IPS-18a (cell line): Measurements from ENCODE around the gene DOCK2.

Experiments used
- H3K27ac ChIP-seq: one replicate; pipeline ENCODE4 v1.5.1; 2013; ENCODE audit warnings: low read length
- H3K27me3 ChIP-seq: one replicate; pipeline ENCODE4 v1.6.1; 2013; ENCODE audit warnings: mild to moderate bottlenecking, low read length; ENCODE audit not compliant: control insufficient read depth, insufficient read depth
- H3K36me3 ChIP-seq: one replicate; pipeline ENCODE4 v1.6.1; 2013; ENCODE audit warnings: low read depth, low read length; ENCODE audit not compliant: control insufficient read depth
- H3K4me1 ChIP-seq: one replicate; pipeline ENCODE4 v1.6.1; 2013; ENCODE audit warnings: low read depth, low read length; ENCODE audit not compliant: control insufficient read depth
- H3K4me3 ChIP-seq: one replicate; pipeline ENCODE4 v1.5.1; 2013; ENCODE audit warnings: low read length
- H3K9ac ChIP-seq: one replicate; pipeline ENCODE4 v1.6.1; 2013; ENCODE audit warnings: mild to moderate bottlenecking, low read length, moderate library complexity
- H3K9me3 ChIP-seq: one replicate; pipeline ENCODE4 v1.6.1; 2013; ENCODE audit warnings: low read depth, low read length; ENCODE audit not compliant: control insufficient read depth

Gene DOCK2

DNA sequence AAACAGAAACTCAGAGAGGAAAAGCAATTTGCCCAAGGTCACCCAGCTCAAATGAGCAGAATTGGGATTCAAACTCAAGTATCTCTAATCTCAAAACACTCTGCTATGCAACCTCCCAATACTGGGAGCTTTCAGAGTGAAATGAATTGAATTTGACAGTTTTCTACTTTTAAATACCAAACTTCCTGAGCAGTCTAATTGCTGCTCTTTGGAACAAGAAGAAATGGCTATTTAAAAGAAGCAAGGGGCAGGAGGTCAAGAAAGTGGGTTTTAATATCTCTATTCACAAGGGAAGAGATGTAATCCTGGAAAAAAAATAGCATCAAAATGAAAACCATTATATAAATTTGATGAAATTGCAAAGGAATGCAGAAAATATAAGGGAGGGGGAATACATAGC, 200.6 kb downstream of the DOCK2 start:
- Histone ChIP-seq H3K27me3 (no peaks in the 10 kb centered on the region), H3K36me3 (no peaks in the 10 kb centered on the region), H3K27ac (no peak overlapping the region), H3K4me1 (no peaks in the 10 kb centered on the region), H3K9ac (no peak overlapping the region), H3K4me3 (no peak overlapping the region), H3K9me3 (no peaks in the 10 kb centered on the region)

DNA sequence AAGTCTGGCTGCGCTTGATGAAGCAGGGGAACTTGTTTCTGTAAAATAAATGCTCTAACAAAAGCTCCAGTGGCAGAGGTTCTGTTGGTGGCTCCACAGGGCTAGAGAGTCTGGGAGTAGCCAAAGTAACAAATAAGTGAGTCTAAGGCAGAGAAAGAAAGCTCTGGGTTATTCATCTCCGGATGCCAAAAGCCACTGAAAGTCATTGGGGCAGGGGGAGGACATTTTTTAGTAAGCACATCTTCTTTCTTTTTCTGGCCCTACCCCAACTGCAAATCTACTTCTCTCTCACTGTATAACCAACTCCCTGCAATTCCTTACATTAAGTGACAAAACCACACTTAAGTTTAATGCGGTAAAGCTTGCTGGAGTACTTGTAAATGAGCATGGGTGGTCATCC, 201.6 kb downstream of the DOCK2 start:
- Histone ChIP-seq H3K36me3 (no peaks in the 10 kb centered on the region), H3K4me3 (no peak overlapping the region)

DNA sequence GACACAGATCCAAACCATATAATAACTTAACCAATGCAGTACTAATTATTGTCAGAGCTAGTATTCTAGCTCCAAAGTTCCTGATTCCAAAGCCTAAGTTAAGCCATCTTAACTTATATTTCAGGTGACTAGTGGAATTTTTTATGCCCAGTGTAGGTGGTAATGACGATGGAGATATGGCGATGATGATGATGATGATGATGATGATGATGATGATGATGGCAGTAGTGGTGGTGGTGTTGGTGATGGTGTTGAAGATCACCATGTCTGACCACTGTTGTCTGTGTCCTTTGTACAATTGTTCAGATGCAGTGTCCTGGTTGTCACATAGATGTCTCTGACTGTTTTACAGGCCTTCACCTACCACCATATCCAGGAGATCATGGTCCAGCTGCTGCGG, 203.3 kb downstream of the DOCK2 start:
- no peaks in the 10 kb centered on the region for H3K36me3 ChIP-seq
- no peak overlapping the region for H3K27ac ChIP-seq
- no peaks in the 10 kb centered on the region for H3K4me1 ChIP-seq
- H3K9ac ChIP-seq, result no peak overlapping the region
- no peak overlapping the region for H3K4me3 ChIP-seq
- H3K27me3 ChIP-seq, result no peaks in the 10 kb centered on the region
- H3K9me3 ChIP-seq, result no peaks in the 10 kb centered on the region

More for the DNA sequence above, 201.6 kb downstream of the DOCK2 start:
- Histone ChIP-seq H3K9ac (no peak overlapping the region), H3K27ac (no peak overlapping the region), H3K9me3 (no peaks in the 10 kb centered on the region), H3K4me1 (no peaks in the 10 kb centered on the region), H3K27me3 (no peaks in the 10 kb centered on the region)

DNA sequence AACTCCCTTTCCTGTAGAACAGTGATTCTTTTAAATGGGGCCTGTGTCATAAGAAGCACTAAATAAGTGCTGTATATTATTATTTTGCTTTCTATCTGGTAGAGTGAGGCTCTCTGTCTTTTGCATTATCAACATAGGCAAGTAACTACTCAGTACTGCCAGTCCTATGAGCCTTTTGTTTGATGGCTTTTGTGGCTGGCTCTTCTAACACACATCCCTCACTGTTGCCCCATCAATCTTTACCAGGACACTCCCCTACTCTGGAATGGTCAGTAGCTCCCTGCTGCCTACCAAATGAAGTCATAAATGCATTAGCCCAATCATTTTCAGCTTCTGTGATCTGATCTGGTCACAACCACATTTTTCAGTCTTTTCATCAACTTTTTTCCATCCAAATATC, 205.6 kb downstream of the DOCK2 start:
- Histone ChIP-seq H3K36me3 (no peaks in the 10 kb centered on the region), H3K27ac (no peak overlapping the region), H3K27me3 (no peaks in the 10 kb centered on the region), H3K9me3 (no peaks in the 10 kb centered on the region), H3K4me3 (no peak overlapping the region), H3K4me1 (no peaks in the 10 kb centered on the region), H3K9ac (no peak overlapping the region)

DNA sequence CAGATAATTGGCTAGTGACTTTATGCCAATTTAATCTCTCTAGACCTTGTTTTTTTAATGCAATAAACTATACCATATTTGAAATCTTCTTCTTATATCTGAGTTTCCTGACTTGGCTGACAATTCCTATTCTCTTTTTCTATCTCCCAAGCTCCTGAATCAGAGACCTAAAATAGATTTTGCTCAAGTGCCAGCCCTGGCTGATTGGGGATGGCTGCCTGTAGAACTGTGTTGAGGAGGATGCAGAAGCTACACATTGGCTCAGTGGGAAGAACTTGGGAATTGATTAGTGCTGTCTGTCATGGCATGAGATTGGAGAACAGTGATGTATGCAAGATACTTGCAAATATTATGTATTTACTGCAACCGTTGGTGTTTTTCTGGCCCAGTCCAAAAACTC, 210.4 kb downstream of the DOCK2 start:
- Histone ChIP-seq H3K27me3 (no peaks in the 10 kb centered on the region), H3K4me1 (no peaks in the 10 kb centered on the region), H3K36me3 (no peaks in the 10 kb centered on the region), H3K9ac (no peak overlapping the region), H3K4me3 (no peak overlapping the region), H3K9me3 (peaks cover 3% of the 10 kb centered on the region), H3K27ac (no peak overlapping the region)

DNA sequence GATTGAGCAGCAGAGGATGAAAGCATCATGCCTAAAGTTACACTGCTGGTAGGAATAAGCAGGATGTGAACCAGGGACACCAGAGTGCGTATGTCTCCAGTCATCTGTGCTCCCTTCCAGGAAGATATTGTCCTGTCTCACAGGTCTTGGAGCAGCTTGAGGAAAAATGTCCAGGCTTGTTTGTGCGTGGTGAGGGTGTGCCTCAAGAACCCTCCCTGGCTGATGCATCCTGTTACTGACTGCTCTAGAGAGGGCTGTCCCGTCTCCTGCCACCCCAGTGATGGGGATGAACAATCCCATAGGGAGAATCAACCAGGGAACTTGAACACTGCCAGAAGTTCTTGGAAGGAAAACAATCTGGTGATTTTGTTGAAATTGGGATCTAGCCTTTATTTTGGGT, 211.2 kb downstream of the DOCK2 start:
- Histone ChIP-seq H3K36me3 (no peaks in the 10 kb centered on the region), H3K9ac (no peak overlapping the region), H3K27me3 (no peaks in the 10 kb centered on the region), H3K4me3 (no peak overlapping the region), H3K9me3 (peaks cover 3% of the 10 kb centered on the region), H3K4me1 (no peaks in the 10 kb centered on the region), H3K27ac (no peak overlapping the region)

DNA sequence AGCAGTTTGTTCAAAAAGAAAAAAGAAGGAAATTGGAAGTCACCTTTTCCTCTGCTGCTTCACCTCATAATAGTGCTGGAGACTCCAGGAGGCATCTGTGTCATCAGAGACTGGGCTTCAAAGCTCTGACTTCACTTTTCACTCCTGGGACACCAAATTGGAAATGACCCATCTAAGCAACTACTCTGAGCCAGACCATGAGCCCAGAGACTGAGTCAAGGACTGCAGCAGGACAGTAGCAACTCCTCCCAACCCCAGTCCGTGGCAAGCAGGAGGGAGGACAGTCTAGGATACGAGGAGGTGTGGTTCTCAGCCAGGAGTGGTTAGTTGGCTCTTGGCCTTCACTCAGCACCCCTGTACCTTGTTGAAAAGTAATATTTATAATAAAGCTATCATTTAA, 211.7 kb downstream of the DOCK2 start:
- Histone ChIP-seq H3K27ac (no peak overlapping the region), H3K36me3 (no peaks in the 10 kb centered on the region), H3K27me3 (no peaks in the 10 kb centered on the region), H3K9me3 (peaks cover 3% of the 10 kb centered on the region), H3K9ac (no peak overlapping the region), H3K4me1 (no peaks in the 10 kb centered on the region), H3K4me3 (no peak overlapping the region)

DNA sequence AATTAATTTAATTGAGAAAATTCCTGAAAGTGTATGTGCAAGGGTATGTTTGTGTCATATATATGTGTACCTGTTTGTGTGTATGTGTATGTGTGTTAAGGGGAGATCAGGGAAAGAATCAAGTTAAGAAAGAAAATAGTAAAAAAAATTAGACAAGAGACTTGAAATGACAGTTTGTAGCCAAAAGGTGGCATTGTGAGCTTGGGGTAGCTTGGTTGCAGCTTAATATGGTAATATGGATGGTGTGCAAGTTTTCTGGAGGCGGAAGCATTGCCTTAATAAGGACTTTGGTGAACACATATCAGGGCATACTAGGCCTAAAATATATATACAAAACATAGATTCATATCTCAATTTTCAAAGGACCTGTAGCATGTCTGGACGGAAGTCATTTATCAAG, 213.3 kb downstream of the DOCK2 start:
- H3K36me3 ChIP-seq, result no peaks in the 10 kb centered on the region

DNA sequence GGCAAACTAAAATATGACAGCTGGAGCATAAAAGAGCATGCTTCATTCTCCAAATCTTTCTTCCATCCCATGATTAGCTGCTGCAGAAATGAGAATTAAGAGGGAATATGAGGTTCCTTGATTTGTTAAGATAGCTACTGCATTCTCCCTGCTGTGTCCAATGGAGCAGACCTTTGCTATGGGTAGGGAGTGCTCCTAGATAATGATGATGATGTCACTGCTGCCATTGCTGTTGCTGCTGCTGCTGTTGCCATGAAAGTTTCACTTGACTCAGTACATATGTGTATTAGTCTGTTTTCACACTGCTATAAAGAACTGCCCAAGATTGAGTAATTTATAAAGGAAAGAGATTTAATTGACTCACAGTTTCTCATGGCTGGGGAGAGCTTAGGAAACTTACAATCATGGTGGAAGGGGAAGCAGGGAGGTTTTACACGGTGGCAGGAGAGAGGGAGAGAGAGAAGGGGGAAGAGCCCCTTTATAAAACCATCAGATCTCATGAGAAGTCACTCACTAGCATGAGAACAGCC, 214.3 kb downstream of the DOCK2 start:
- H3K9ac ChIP-seq, result no peak overlapping the region
- H3K4me1 ChIP-seq, result no peaks in the 10 kb centered on the region
- no peaks in the 10 kb centered on the region for H3K27me3 ChIP-seq
- H3K9me3 ChIP-seq, result peaks cover 3% of the 10 kb centered on the region
- H3K4me3 ChIP-seq, result no peak overlapping the region
- H3K27ac ChIP-seq, result no peak overlapping the region
- no peaks in the 10 kb centered on the region for H3K36me3 ChIP-seq

More for the DNA sequence above, 213.3 kb downstream of the DOCK2 start:
- Histone ChIP-seq H3K27ac (no peak overlapping the region), H3K4me1 (no peaks in the 10 kb centered on the region), H3K4me3 (no peak overlapping the region), H3K9me3 (peaks cover 3% of the 10 kb centered on the region), H3K27me3 (no peaks in the 10 kb centered on the region), H3K9ac (no peak overlapping the region)

DNA sequence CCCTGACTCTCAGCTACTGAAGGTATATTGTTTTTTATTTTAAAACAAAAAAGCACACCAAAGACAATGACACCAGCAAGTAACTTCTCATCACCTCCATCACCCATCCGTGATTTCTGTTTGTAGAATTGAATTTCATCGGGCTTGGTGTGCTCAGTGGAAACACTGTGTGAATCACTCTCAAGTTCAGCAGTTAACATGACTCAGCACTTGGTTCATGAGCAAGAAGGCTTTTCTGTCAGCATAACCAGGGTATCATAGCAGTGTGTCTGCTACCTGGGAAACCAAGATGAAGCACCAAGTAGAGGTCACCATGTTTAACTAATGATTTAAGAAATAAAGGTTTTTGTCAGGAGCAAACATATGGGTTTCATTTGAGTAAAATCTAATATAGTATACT, 219.5 kb downstream of the DOCK2 start:
- Histone ChIP-seq H3K9me3 (no peaks in the 10 kb centered on the region), H3K4me3 (no peak overlapping the region), H3K9ac (no peak overlapping the region), H3K4me1 (no peaks in the 10 kb centered on the region), H3K27ac (no peak overlapping the region), H3K27me3 (no peaks in the 10 kb centered on the region), H3K36me3 (no peaks in the 10 kb centered on the region)

DNA sequence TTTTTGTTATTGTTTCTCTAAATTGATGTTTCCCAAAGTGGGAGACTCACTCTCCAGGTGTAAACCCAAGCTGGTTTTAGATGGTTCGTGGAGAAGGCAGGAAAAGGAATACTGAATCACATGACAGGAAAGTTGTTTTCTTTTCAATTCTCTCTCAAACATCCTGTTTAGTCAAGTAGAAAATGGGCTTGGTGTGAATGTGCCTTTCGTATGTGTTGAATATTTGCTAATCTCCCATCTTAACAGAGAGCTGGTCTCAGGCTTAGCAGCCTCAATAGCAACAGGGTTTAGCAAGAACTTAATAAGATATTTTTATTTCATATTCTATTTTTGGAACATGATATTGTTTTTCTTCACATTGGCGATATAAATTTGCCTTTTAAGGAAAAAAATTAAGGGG, 223.5 kb downstream of the DOCK2 start:
- no peak overlapping the region for H3K9ac ChIP-seq
- no peak overlapping the region for H3K4me3 ChIP-seq
- H3K4me1 ChIP-seq, result no peaks in the 10 kb centered on the region
- H3K9me3 ChIP-seq, result no peaks in the 10 kb centered on the region
- no peaks in the 10 kb centered on the region for H3K27me3 ChIP-seq
- no peaks in the 10 kb centered on the region for H3K36me3 ChIP-seq
- no peak overlapping the region for H3K27ac ChIP-seq

DNA sequence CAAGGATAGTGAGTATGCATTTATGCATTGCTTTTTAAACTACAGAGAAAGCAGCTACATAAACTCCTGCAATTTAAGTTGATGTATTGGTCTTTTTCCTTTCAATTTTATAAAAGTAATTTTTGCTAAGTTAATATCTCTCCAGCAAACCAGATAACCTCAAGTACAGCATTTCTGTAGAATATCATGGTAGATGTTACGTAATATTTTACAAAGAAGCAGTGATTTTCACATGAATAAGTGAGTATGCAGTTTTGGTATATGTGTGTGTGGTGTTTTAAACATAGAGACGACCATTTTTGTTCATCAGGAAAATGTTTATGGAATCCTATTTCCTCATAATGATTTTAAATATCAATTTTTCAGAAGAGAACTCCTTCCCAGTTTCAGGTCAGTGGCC, 224.4 kb downstream of the DOCK2 start:
- Histone ChIP-seq H3K9ac (no peak overlapping the region), H3K27me3 (no peaks in the 10 kb centered on the region), H3K9me3 (no peaks in the 10 kb centered on the region), H3K27ac (no peak overlapping the region), H3K4me3 (no peak overlapping the region), H3K36me3 (no peaks in the 10 kb centered on the region), H3K4me1 (no peaks in the 10 kb centered on the region)
